Cardiac fibroblast (primary cell): ENCODE data around the gene PPP4C.
A peak's percentile ranks its signal among the peaks of the same experiment; 100 is the strongest.

Experiments
- DNase-seq, 2 donors: peaks; one replicate each; pipeline versions ENCODE4 v3.0.0 to v3.0.0-alpha.2; 2010; ENCODE audit warnings: low read depth in 2 of 2
- H3K4me3 ChIP-seq, 2 donors: replicated peaks in 1 of 2; 1 replicate in 1 of 2; 2 replicates in 1 of 2; pipeline ENCODE4 v1.5.1; 2011; ENCODE audit warnings: low read depth in 2 of 2, low read length in 2 of 2, mild to moderate bottlenecking in 2 of 2, moderate library complexity in 1 of 2
- TF ChIP-seq, protein P1 (sequence below): IDR thresholded peaks from one replicate; pipeline ENCODE4 v1.5.1; 2011; ENCODE audit warnings: low read depth, mild to moderate bottlenecking, low read length, inconsistent platforms

Gene PPP4C

DNA sequence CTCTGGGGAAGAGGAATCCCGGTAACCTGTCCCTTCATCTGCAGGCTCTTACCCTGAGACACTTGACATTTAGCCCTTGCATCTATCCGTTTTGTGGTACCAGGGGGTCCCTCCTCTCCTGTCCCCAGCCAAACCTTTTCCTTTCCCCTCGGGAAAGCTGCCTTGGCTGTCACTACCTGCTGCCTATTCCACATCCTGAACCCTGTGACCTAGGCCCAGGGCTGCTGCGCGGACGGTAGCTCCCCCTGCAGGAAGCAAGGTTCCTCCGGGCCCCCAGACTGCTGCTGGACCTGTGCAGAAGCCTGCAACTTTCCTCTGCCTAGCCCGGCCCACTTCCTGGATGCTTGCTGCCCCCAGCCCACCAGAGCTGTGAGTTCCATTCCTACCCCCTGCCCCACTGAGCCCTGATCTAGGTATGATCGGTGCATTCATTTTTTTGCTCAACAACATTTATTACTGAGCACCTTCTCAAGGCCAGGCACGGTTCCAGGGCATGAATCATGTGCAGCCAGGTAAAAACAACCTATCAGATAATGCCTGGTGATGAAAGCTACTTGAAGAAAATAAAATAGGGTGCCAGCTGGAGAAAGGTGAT lies 20.7 kb upstream of the PPP4C start:
- DNase-seq, result no peak
- TF ChIP-seq, protein P1, sequence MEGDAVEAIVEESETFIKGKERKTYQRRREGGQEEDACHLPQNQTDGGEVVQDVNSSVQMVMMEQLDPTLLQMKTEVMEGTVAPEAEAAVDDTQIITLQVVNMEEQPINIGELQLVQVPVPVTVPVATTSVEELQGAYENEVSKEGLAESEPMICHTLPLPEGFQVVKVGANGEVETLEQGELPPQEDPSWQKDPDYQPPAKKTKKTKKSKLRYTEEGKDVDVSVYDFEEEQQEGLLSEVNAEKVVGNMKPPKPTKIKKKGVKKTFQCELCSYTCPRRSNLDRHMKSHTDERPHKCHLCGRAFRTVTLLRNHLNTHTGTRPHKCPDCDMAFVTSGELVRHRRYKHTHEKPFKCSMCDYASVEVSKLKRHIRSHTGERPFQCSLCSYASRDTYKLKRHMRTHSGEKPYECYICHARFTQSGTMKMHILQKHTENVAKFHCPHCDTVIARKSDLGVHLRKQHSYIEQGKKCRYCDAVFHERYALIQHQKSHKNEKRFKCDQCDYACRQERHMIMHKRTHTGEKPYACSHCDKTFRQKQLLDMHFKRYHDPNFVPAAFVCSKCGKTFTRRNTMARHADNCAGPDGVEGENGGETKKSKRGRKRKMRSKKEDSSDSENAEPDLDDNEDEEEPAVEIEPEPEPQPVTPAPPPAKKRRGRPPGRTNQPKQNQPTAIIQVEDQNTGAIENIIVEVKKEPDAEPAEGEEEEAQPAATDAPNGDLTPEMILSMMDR, result peak; percentile 58
- no peak overlapping the region for H3K4me3 ChIP-seq

DNA sequence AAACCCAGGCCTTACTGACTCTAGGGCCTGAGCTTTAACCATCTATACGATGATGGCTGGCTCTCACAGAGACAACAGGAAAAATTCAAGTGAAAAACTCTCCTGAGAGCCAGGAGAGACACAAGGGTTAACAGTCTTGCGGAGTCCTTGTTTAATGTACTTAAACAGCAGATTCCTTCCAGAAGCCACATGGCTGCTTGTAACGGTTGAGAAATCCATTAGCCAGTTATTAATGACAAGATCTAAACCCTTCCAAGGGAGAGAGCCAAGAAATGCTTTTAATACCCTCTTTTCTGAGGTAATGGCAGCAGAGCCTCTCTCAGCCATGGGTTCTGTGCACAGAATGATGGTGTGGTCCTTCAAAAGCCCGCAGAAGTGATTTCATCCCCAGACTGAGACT lies 15.4 kb upstream of the PPP4C start:
- no peak for DNase-seq
- no peak overlapping the region for H3K4me3 ChIP-seq
- TF ChIP-seq, protein P1, result no peak

DNA sequence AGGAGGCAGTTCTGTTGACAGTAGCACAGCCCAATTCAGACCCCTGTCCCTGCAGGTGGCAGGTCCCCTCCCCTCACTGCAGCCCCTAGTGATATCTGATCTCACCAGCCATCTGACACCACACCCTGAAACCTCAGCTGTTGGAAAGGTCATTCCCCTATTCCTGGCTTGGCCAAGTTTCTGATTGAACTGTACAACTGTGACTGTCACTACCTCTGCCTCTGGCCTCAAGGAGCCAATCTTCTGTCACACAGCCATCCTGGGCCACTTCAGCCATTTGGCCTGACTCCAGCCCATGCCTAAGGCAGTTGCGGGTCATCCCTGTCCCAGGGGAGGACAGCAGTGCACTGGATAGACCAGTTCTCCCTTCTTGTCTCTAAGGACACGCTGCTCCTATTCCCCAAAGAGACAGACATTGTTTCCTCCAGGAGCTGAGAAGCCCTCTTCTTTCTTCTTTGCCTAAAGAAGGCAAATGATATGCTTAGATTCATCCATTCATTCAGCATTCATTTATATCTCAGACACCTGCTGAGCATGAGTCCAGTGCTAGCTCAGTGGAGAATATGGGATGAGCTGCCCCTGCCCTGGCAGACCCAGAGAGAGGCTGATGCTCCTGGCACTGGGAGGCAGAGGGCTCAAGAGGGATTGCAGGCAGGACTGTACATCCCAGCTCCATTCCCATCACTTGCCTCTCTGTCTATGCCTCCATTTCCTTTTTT lies 14.8 kb upstream of the PPP4C start:
- no peak for DNase-seq
- TF ChIP-seq, protein P1, result no peak
- no peak overlapping the region for H3K4me3 ChIP-seq

DNA sequence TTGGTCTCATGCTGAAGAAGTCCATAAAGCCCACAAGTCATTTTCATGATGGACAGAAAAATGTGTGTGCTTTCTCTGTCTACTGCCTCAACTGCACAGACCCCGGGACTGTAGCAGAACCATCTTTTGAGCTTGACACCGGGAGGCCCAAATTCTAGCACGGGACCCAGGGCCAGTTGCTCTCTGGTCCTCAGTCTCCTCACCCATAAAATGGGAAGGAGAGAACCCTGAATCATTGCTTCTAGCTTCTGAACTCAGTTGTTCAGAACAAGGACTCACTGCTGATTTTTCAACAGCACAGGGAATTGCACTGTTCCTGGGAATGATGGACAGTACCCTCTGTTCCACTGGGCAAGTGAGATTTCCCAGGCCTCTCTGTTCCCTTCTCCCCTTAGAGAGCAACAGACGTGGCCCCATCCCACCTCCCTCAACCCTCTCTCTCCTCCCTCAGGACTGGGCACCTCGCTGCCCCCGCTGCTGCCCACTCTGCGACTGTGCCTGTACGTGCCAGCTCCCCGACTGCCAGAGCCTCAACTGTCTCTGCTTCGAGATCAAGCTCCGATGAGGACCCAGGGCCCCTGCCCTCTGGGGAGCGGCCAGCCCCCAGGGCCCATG lies 12.4 kb upstream of the PPP4C start:
- H3K4me3 ChIP-seq, result peak overlapping the region; percentile 57 to 64
- TF ChIP-seq, protein P1, result no peak
- no peak for DNase-seq

DNA sequence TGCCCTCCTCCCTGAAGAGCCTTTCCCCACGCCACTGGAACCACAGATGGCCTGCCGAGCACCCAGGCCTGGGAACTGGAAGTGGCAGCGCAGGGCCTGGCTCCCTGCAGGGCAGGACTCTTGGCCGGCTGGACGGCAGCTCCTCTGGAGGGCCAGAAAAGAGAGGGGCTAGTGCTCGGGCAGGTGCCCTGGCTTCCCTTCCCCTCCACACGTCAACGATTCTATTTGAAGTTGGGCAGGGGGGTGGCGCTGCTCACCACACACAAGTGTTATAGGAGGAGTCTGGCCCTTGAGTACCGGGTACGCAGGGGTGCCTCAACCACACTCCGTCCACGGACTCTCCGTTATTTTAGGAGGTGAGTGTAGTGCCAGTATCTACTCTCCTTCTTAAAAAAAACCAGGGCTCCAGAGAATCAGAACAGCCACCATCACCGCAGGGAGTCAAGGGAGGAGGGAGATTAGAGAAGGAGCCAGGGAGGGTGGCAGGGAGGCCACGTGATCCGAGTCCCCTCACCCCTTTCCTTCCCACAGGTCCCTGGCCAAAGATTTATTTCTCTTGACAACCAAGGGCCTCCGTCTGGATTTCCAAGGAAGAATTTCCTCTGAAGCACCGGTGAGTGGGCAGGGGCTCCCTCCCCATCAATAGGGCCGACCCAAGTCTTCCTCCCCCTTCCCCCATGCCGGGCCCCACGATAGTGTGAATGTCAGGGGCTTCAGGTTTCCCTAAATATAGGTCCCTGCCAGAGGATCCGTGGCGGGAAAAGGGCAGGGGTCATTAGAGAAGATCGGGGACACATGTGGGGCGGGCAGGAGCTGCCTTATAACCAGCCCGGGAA lies 11.7 kb upstream of the PPP4C start:
- H3K4me3 ChIP-seq, result peak overlapping the region; percentile 57 to 64
- TF ChIP-seq, protein P1, result peak; percentile 5
- peak; percentile 39 to 57 for DNase-seq

DNA sequence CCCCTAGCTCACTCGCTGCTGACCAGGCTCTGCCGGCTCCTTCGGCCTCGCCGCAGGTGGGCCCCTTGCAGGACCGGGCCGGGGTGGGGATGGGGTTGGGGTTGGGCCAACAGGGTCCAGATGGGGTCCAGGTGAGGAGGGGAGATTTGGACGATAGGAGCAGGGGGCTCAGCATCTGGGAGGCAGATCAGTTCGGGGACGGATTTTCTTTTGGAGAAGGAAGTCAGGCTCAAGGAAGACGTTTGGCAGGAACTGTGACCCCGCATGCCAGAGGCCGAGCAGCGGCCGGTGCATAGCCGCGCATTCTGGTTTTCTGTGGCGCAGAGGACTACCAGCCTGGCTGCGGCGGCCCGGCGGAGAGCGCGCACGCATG lies 11.1 kb upstream of the PPP4C start:
- TF ChIP-seq, protein P1, result no peak
- peak overlapping the region; percentile 57 to 64 for H3K4me3 ChIP-seq
- no peak for DNase-seq
